BJ (cell line): ENCODE data around the gene PCDH19. TPM values are rescaled to one million over a fixed set of nuclear protein-coding genes. Genes with fewer than 3 reads are reported as not detected.
"Not testable (repeated sequence)": the region's sequence is repeated elsewhere in the genome, so short reads cannot be mapped to it uniquely, and the experiment has no call there.

ENCODE experiments used
- CTCF ChIA-PET: fragments of 350-600 bp; formaldehyde crosslinking; extraction: SDS; loops from one replicate; lab custom pipeline; 2021; ENCODE audit warnings: antibody characterized with exemption, inconsistent platforms; lab: Yijun Ruan, JAX
- POLR2A ChIA-PET: fragments of 300-600 bp; sonication (Branson Sonifier 250); formaldehyde crosslinking; extraction: SDS; loops from one replicate; lab custom pipeline; 2021; ENCODE audit warnings: antibody characterized with exemption; lab: Charles Lee
- DNase-seq: peaks from one replicate; pipeline ENCODE4 v3.0.0-alpha.2; 2011; ENCODE audit warnings: low read depth
- H3K27me3 ChIP-seq: 2 replicates; pipeline ENCODE4 v1.6.0; 2011; ENCODE audit warnings: low read length; ENCODE audit not compliant: control insufficient read depth, insufficient read depth
- H3K36me3 ChIP-seq: 2 replicates; pipeline ENCODE4 v1.5.1; 2011; ENCODE audit warnings: low read length; ENCODE audit not compliant: control insufficient read depth, insufficient read depth
- H3K4me3 ChIP-seq: 2 replicates; pipeline ENCODE4 v1.5.1; 2011; ENCODE audit warnings: low read depth, mild to moderate bottlenecking, control low read depth, low read length
- polyA minus RNA-seq: library from RNA; depleted of rRNA, polyadenylated mRNA; stranded (reverse); fragments of >200 nt; gene quantifications from 2 replicates; pipeline ENCODE4 v1.2.3, GENCODE V29; 2011; rRNA and poly(A)+ RNA removed
- polyA plus RNA-seq: library from polyadenylated mRNA; depleted of rRNA; stranded (reverse); fragments of >200 nt; gene quantifications from 2 replicates; pipeline ENCODE4 v1.2.3, GENCODE V29; 2011; rRNA removed
- TF ChIP-seq, protein P1 (sequence below): IDR thresholded peaks from 2 replicates; pipeline ENCODE4 v1.5.1; 2011; ENCODE audit warnings: low read depth, mild to moderate bottlenecking, control low read depth, inconsistent platforms, low read length, moderate library complexity; ENCODE audit not compliant: insufficient read depth

The PCDH19 gene, protein sequence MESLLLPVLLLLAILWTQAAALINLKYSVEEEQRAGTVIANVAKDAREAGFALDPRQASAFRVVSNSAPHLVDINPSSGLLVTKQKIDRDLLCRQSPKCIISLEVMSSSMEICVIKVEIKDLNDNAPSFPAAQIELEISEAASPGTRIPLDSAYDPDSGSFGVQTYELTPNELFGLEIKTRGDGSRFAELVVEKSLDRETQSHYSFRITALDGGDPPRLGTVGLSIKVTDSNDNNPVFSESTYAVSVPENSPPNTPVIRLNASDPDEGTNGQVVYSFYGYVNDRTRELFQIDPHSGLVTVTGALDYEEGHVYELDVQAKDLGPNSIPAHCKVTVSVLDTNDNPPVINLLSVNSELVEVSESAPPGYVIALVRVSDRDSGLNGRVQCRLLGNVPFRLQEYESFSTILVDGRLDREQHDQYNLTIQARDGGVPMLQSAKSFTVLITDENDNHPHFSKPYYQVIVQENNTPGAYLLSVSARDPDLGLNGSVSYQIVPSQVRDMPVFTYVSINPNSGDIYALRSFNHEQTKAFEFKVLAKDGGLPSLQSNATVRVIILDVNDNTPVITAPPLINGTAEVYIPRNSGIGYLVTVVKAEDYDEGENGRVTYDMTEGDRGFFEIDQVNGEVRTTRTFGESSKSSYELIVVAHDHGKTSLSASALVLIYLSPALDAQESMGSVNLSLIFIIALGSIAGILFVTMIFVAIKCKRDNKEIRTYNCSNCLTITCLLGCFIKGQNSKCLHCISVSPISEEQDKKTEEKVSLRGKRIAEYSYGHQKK (N-terminal part only)
- polyA plus RNA-seq (0.01 TPM in 1 of 2 replicates, not detected in the other), polyA minus RNA-seq (0.05 and 0.10 TPM in 2 replicates)

GRCh38 chrX:100409610-100410590 lies at the start of gene PCDH19:
PCDH19 (minus strand) TSS chrX:100410273; CDS start chrX:100408597, 1,676 bp downstream.
- Histone ChIP-seq H3K27me3 (peaks cover 17% of the 10 kb centered on the region), H3K4me3 (peak within 1 kb of the TSS; percentile 25), H3K36me3 (no peaks in the 10 kb centered on the region)
- CTCF ChIA-PET = no interaction called here
- POLR2A ChIA-PET = no interaction called here
- no peak for DNase-seq
- TF ChIP-seq, protein P1, sequence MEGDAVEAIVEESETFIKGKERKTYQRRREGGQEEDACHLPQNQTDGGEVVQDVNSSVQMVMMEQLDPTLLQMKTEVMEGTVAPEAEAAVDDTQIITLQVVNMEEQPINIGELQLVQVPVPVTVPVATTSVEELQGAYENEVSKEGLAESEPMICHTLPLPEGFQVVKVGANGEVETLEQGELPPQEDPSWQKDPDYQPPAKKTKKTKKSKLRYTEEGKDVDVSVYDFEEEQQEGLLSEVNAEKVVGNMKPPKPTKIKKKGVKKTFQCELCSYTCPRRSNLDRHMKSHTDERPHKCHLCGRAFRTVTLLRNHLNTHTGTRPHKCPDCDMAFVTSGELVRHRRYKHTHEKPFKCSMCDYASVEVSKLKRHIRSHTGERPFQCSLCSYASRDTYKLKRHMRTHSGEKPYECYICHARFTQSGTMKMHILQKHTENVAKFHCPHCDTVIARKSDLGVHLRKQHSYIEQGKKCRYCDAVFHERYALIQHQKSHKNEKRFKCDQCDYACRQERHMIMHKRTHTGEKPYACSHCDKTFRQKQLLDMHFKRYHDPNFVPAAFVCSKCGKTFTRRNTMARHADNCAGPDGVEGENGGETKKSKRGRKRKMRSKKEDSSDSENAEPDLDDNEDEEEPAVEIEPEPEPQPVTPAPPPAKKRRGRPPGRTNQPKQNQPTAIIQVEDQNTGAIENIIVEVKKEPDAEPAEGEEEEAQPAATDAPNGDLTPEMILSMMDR = no peak

GRCh38 chrX:100449696-100450608 lies 39.9 kb upstream of the PCDH19 start:
- H3K4me3 ChIP-seq = no peak overlapping the region
- CTCF ChIA-PET = interaction anchor here (0.6 to 1.2 kb wide), 2 partner anchors 22 to 37 kb away, joined by 3 to 4 read pairs; no protein-coding TSS in a partner anchor
- POLR2A ChIA-PET = no interaction called here
- H3K27me3 ChIP-seq = no peaks in the 10 kb centered on the region
- no peaks in the 10 kb centered on the region for H3K36me3 ChIP-seq
- TF ChIP-seq, protein P1 = no peak
- DNase-seq = no peak

DNA sequence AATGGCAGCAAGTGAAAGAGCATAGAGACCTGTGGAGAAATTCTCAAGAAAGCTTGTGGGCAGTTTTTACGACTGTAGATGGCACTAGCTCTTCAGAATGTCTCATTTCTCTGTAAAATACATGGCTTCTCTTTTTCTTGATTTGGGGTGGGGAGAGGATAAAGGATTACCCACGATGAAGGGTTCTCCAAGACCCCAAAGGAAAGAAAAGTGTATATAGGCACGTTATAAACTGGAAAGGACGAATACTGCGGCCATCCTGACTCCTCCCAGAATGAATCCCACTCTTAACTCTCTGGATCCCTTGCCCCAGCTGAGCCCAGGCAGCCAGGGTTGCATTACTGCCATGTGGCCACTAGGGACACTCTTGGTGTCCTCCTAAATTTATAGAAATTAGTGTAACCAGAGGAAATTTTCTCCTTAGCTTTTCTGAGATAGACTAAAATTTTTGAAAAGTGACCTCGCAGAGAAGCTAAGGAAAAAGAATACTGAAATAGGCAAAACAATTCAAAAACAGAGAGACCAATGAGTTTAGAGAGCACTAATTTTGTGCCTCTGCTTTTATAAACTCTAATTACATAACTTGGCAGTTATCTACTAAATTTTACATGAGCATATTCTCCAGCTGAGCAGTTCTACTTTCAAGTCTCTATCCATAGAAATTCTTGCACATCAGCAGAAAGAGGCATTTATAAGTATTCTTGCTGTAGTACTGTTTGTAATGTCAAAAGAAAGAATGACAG lies 37.8 kb upstream of the PCDH19 start:
- ChIA-PET POLR2A (no interaction called here), CTCF (interaction anchor here (0.8 to 1.2 kb wide), 3 partner anchors 8 to 425 kb away, joined by 3 to 8 read pairs (median 3); no protein-coding TSS in a partner anchor)
- TF ChIP-seq, protein P1 = peak; percentile 73
- no peak overlapping the region for H3K4me3 ChIP-seq
- H3K36me3 ChIP-seq = no peaks in the 10 kb centered on the region
- no peaks in the 10 kb centered on the region for H3K27me3 ChIP-seq
- DNase-seq = no peak

GRCh38 chrX:100445593-100445992 lies 35.5 kb upstream of the PCDH19 start:
- DNase-seq = no peak
- no peaks in the 10 kb centered on the region for H3K27me3 ChIP-seq
- CTCF ChIA-PET = interaction anchor here (0.6 kb wide), 1 partner anchor 973 kb away, joined by 3 read pairs; no protein-coding TSS in a partner anchor
- H3K36me3 ChIP-seq = no peaks in the 10 kb centered on the region
- POLR2A ChIA-PET = no interaction called here
- H3K4me3 ChIP-seq = no peak overlapping the region
- TF ChIP-seq, protein P1 = no peak

DNA sequence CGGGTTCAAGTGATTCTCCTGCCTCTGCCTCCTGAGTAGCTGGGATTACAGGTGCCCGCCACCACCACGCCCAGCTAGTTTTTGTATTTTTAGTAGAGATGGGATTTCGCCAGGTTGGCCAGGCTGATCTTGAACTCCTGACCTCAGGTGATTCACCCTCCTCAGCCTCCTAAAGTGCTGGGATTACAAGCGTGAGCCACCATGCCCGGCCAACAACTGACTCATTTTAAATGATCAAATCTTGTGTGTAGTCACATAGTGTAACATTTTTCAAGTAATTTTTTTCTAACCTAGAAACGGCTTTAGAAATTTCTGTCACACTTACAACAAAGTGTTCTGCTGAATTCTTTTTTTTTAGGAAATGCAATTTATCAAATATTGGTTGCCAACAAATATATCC lies 31.2 kb upstream of the PCDH19 start:
- POLR2A ChIA-PET, DNase-seq, H3K36me3 ChIP-seq, H3K4me3 ChIP-seq, H3K27me3 ChIP-seq, CTCF ChIA-PET: not testable (repeated sequence)
